HuH-7 (cell line): ENCODE measurements around the gene RNASE3.
"Not testable (repeated sequence)": the region's sequence is repeated elsewhere in the genome, so short reads cannot be mapped to it uniquely, and the experiment has no call there.

Source experiments
- DNase-seq: peaks from one replicate; pipeline ENCODE4 v3.0.0; 2011; ENCODE audit warnings: low spot score

RNASE3 gene

GRCh38 chr14:20891126-20891825 lies at the start of gene RNASE3:
Gene RNASE3, plus strand, starts transcription at chr14:20891385. Its CDS starts 302 bp downstream, at chr14:20891687.
- DNase-seq: not testable (repeated sequence)

- DNase-seq: no peak
Observed at GRCh38 chr14:20846560-20846959, 44.6 kb upstream of the RNASE3 start.

- no peak for DNase-seq
Observed at GRCh38 chr14:20848316-20848954, 42.8 kb upstream of the RNASE3 start.

- DNase-seq: no peak
Observed at GRCh38 chr14:20848955-20849570, 42.1 kb upstream of the RNASE3 start.

GRCh38 chr14:20853042-20853441 lies 38.1 kb upstream of the RNASE3 start:
- DNase-seq: no peak

GRCh38 chr14:20855652-20856291 lies 35.4 kb upstream of the RNASE3 start:
- peak; percentile 59 for DNase-seq

GRCh38 chr14:20857207-20857606 lies 34.0 kb upstream of the RNASE3 start:
- no peak for DNase-seq

- peak; percentile 55 for DNase-seq
Observed at GRCh38 chr14:20857630-20858261, 33.4 kb upstream of the RNASE3 start.

GRCh38 chr14:20866194-20866593 lies 25.0 kb upstream of the RNASE3 start:
- DNase-seq: no peak

- DNase-seq: no peak
Observed at GRCh38 chr14:20866963-20867362, 24.2 kb upstream of the RNASE3 start.

- peak; percentile 60 for DNase-seq
Observed at GRCh38 chr14:20873370-20874177, 17.6 kb upstream of the RNASE3 start.

- no peak for DNase-seq
Observed at GRCh38 chr14:20877016-20877415, 14.2 kb upstream of the RNASE3 start.

GRCh38 chr14:20878695-20879094 lies 12.5 kb upstream of the RNASE3 start:
- DNase-seq: no peak

- DNase-seq: not testable (repeated sequence)
Observed at GRCh38 chr14:20881229-20881628, 10.0 kb upstream of the RNASE3 start.

GRCh38 chr14:20882787-20883186 lies 8.4 kb upstream of the RNASE3 start:
- DNase-seq: not testable (repeated sequence)

GRCh38 chr14:20888411-20888810 lies 2.8 kb upstream of the RNASE3 start:
- not testable (repeated sequence) for DNase-seq

GRCh38 chr14:20895322-20895721 lies 4.1 kb downstream of the RNASE3 start:
- DNase-seq: not testable (repeated sequence)

GRCh38 chr14:20904393-20905029 lies 13.3 kb downstream of the RNASE3 start:
- no peak for DNase-seq

GRCh38 chr14:20905676-20906075 lies 14.5 kb downstream of the RNASE3 start:
- no peak for DNase-seq

- no peak for DNase-seq
Observed at GRCh38 chr14:20907214-20907613, 16.0 kb downstream of the RNASE3 start.

- DNase-seq: not testable (repeated sequence)
Observed at GRCh38 chr14:20910822-20911221, 19.6 kb downstream of the RNASE3 start.
